HL-60 (cell line): ENCODE data around the gene E4F1.

Source experiments
- GABPA ChIP-seq: IDR thresholded peaks from 2 replicates; pipeline ENCODE4 v1.6.1; 2012; ENCODE audit warnings: low read depth
- TF ChIP-seq, protein P1 (sequence below): IDR thresholded peaks from one replicate; pipeline ENCODE4 v1.5.1; 2011; ENCODE audit warnings: low read length, control low read depth, inconsistent platforms; ENCODE audit not compliant: insufficient read depth

DNA sequence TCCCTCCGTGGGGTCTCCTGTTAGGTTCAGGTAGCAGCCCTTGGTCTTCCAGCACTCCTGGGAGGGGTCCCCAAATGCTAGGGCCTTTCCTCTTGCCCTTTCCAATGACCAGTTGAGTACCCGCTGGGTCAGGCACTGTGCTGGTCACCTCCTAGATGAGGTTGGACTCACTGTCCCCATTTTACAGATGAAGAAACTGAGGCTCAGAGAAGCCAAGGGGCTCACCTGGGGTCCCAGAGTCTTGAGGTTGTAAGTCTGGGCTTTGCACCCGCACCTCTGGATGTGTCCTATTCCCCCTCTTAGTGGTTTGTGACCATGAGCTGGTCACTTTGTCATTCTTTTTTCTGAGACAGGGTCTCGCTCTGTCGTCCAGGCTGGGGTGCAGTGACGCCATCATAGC is 25.6 kb upstream of the E4F1 start:
- TF ChIP-seq, protein P1, sequence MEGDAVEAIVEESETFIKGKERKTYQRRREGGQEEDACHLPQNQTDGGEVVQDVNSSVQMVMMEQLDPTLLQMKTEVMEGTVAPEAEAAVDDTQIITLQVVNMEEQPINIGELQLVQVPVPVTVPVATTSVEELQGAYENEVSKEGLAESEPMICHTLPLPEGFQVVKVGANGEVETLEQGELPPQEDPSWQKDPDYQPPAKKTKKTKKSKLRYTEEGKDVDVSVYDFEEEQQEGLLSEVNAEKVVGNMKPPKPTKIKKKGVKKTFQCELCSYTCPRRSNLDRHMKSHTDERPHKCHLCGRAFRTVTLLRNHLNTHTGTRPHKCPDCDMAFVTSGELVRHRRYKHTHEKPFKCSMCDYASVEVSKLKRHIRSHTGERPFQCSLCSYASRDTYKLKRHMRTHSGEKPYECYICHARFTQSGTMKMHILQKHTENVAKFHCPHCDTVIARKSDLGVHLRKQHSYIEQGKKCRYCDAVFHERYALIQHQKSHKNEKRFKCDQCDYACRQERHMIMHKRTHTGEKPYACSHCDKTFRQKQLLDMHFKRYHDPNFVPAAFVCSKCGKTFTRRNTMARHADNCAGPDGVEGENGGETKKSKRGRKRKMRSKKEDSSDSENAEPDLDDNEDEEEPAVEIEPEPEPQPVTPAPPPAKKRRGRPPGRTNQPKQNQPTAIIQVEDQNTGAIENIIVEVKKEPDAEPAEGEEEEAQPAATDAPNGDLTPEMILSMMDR = no peak
- TF ChIP-seq GABPA = no peak
